Activated naive CD8-positive, alpha-beta T cell treated with anti-CD3 and anti-CD28 coated beads, Interleukin-2, amount 50 U/mL, for 24 hours (primary cell): Measurements from ENCODE around the gene INO80B.
"Not testable (repeated sequence)": the region's sequence is repeated elsewhere in the genome, so short reads cannot be mapped to it uniquely, and the experiment has no call there.

Source experiments
- ATAC-seq: fragments of 150-1000 bp; cut with Tn5 transposase; one replicate; pipeline ENCODE4 v1.10.0; 2021
- DNase-seq: peaks from one replicate; pipeline ENCODE4 v3.0.0; 2021
- H3K27ac Mint-ChIP-seq: one replicate; pipeline ENCODE4 v1.8.0; 2021; ENCODE audit warnings: mild to moderate bottlenecking, mixed read lengths
- H3K27me3 Mint-ChIP-seq: one replicate; pipeline ENCODE4 v1.8.0; 2021; ENCODE audit warnings: mixed read lengths
- H3K36me3 Mint-ChIP-seq: one replicate; pipeline ENCODE4 v1.8.0; 2021; ENCODE audit warnings: low read depth, mixed read lengths
- H3K4me1 Mint-ChIP-seq: one replicate; pipeline ENCODE4 v1.8.0; 2021; ENCODE audit warnings: mixed read lengths
- H3K4me3 Mint-ChIP-seq: one replicate; pipeline ENCODE4 v1.8.0; 2021; ENCODE audit warnings: mild to moderate bottlenecking, moderate library complexity, mixed read lengths
- H3K9me3 Mint-ChIP-seq: one replicate; pipeline ENCODE4 v1.8.0; 2021; ENCODE audit warnings: mixed read lengths

INO80B gene

GRCh38 chr2:74472086-74472944 is 17.4 kb downstream of the INO80B start, which contains the start of gene MRPL53:
Gene MRPL53, minus strand, starts transcription at chr2:74472680. Its CDS starts 20 bp downstream, at chr2:74472660.
- H3K9me3 Mint-ChIP-seq: no peaks in the 10 kb centered on the region
- peaks cover 12% of the 10 kb centered on the region for H3K36me3 Mint-ChIP-seq
- DNase-seq (peak; percentile 96), ATAC-seq (peak; percentile 95)
- peak within 1 kb of the TSS; percentile 97 for H3K27ac Mint-ChIP-seq
- peak within 1 kb of the TSS; percentile 98 for H3K4me3 Mint-ChIP-seq
- peaks cover 27% of the 10 kb centered on the region for H3K4me1 Mint-ChIP-seq
- no peaks in the 10 kb centered on the region for H3K27me3 Mint-ChIP-seq

GRCh38 chr2:74472945-74473258 is 18.0 kb downstream of the INO80B start:
- DNase-seq: no peak
- Mint-ChIP-seq H3K4me3 (peak overlapping the region; percentile 98), H3K27ac (peak overlapping the region; percentile 97), H3K36me3 (peaks cover 15% of the 10 kb centered on the region), H3K4me1 (peaks cover 27% of the 10 kb centered on the region), H3K27me3 (no peaks in the 10 kb centered on the region), H3K9me3 (no peaks in the 10 kb centered on the region)
- no peak for ATAC-seq

DNA sequence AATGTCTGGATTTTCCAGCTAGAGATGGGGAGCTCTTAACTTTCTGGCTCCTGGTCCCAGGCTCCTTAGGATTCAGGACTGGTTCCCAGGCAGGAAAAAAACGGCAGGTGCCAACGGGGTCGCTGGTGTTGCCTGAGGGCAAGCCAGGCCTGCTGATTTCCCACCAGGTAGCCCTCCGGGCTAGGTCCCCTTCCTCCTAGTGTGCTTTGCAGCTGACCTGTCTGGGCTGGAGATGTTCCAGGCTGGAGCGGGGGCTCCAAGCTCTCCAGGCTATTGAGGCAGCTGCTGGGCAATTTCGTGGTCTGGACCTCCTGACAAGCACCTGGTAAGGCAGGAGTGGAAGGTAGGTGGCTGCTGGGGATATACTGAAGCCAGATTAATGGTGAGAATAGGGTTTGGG is 19.6 kb downstream of the INO80B start:
- Mint-ChIP-seq H3K4me1 (peaks cover 29% of the 10 kb centered on the region), H3K27me3 (no peaks in the 10 kb centered on the region), H3K27ac (no peak overlapping the region), H3K36me3 (peaks cover 18% of the 10 kb centered on the region), H3K4me3 (no peak overlapping the region), H3K9me3 (no peaks in the 10 kb centered on the region)
- DNase-seq: no peak
- ATAC-seq: no peak

DNA sequence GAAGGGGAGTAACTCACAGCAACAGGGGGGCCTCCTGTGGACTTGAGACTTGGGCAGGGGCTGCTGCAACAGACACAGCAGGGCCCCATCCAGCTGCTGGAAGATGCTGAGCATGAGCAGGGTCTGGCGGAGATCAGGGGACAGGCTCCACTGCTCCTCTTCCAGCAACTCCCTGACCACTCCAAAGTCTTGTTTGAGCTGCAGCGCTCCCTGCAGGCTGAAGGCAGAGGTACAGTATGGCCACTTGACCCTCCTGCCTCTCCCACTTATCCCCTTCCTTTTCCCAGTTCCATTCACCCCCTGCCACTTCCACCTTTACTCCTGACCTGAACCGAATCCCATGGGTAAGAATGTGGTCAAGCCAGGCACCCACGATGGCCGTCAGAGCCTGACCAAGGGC is 20.0 kb downstream of the INO80B start:
- Mint-ChIP-seq H3K9me3 (no peaks in the 10 kb centered on the region), H3K4me1 (peaks cover 33% of the 10 kb centered on the region), H3K27ac (no peak overlapping the region), H3K36me3 (peaks cover 21% of the 10 kb centered on the region), H3K27me3 (no peaks in the 10 kb centered on the region), H3K4me3 (no peak overlapping the region)
- no peak for ATAC-seq
- no peak for DNase-seq

DNA sequence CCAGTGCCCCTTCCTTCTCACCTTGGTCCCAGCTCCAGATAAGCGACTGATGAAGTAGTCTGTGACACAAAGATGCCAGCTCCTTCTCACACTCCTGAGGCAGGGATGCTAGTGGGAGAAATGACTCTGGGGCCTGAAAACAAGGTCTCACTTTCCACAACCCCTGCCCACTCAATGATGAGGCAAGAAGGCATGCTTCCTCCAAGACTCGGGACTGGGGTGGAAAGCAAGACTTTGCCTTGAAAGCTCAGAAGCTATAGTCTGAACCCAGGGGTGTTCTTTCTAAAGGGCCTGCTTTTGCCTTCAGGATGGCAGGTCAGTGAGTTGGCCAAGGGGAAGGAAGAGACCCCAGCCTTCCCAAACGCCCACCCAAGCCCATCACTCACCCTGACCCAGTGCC is 26.5 kb downstream of the INO80B start:
- DNase-seq (no peak), ATAC-seq (no peak)
- H3K9me3 Mint-ChIP-seq: no peaks in the 10 kb centered on the region
- H3K27ac Mint-ChIP-seq: no peak overlapping the region
- H3K36me3 Mint-ChIP-seq: peaks cover 26% of the 10 kb centered on the region
- H3K27me3 Mint-ChIP-seq: no peaks in the 10 kb centered on the region
- H3K4me1 Mint-ChIP-seq: peaks cover 31% of the 10 kb centered on the region
- peak overlapping the region; percentile 95 for H3K4me3 Mint-ChIP-seq

GRCh38 chr2:74481961-74482800 is 27.3 kb downstream of the INO80B start:
- Mint-ChIP-seq H3K27ac (peak overlapping the region; percentile 96), H3K27me3 (no peaks in the 10 kb centered on the region), H3K4me1 (peaks cover 31% of the 10 kb centered on the region), H3K36me3 (peaks cover 26% of the 10 kb centered on the region), H3K4me3 (peak overlapping the region; percentile 95), H3K9me3 (no peaks in the 10 kb centered on the region)
- peak; percentile 42 for ATAC-seq
- peak; percentile 64 for DNase-seq

DNA sequence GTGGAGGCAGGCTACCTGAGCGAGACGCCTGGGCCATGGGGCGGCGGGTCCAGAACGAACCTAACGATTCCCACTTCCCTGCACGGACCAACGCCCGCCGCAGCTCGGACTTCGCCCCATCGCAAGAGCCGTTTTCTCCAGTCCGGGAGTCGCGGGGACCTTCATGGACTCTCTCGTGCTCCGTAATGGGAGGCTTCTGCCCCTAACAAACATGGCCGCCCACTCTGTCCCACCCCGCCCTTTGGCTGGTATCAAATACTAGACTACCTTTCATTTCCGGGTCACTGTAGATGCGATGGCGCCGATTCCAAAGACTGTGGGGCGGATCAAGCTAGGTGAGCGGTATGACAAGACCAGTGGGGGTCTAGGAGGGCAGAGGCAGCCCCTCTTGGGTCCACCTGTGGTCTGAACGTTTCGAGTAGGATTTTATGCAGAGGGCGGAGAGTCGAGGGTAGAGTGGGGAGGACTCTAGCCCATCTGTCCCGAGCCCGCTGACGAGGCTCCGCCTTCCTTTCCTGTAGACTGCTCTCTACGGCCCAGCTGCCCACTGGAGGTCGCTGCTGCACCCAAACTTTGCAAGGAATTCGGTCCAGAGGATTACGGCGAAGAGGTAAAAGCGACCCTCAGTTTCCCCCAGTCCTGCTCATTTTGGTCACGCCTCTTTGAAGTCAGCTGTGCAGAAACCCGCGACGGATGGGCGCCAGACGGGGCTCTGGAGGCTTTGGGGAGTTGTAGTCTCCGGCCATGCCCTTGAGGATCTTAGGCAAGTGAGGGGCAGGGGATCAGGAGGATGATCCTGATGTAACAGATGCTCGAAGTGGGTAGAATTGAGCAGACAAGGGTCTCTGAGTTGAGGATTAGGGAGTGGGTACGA is 28.2 kb downstream of the INO80B start, which contains the start of the genes CCDC142 and TTC31:
TSS of gene CCDC142 (minus strand) at position 198 of the 874 bp plus-strand sequence. CDS start at position 37, 161 bp downstream.
TSS of gene TTC31 (plus strand) at position 281 of the 874 bp plus-strand sequence. CDS start at position 296, 15 bp downstream.
- H3K4me3 Mint-ChIP-seq: peak within 1 kb of the TSS; percentile 95
- peak; percentile 94 for DNase-seq
- peak within 1 kb of the TSS; percentile 96 for H3K27ac Mint-ChIP-seq
- H3K4me1 Mint-ChIP-seq: peaks cover 31% of the 10 kb centered on the region
- ATAC-seq: peak; percentile 94
- peaks cover 22% of the 10 kb centered on the region for H3K36me3 Mint-ChIP-seq
- H3K9me3 Mint-ChIP-seq: no peaks in the 10 kb centered on the region
- no peaks in the 10 kb centered on the region for H3K27me3 Mint-ChIP-seq

- Mint-ChIP-seq H3K36me3 (peaks cover 24% of the 10 kb centered on the region), H3K4me1 (peaks cover 31% of the 10 kb centered on the region), H3K4me3 (peak overlapping the region; percentile 95), H3K27ac (peak overlapping the region; percentile 96)
- not testable (repeated sequence) for H3K9me3 Mint-ChIP-seq, DNase-seq, ATAC-seq, H3K27me3 Mint-ChIP-seq
Observed at GRCh38 chr2:74483675-74484164, 28.8 kb downstream of the INO80B start.

- peaks cover 12% of the 10 kb centered on the region for H3K4me1 Mint-ChIP-seq
- no peak overlapping the region for H3K4me3 Mint-ChIP-seq
- no peaks in the 10 kb centered on the region for H3K27me3 Mint-ChIP-seq
- peaks cover 16% of the 10 kb centered on the region for H3K36me3 Mint-ChIP-seq
- ATAC-seq (no peak), DNase-seq (no peak)
- no peak overlapping the region for H3K27ac Mint-ChIP-seq
- H3K9me3 Mint-ChIP-seq: no peaks in the 10 kb centered on the region
Observed at GRCh38 chr2:74486141-74486540, 31.3 kb downstream of the INO80B start.

- ATAC-seq (no peak), DNase-seq (no peak)
- Mint-ChIP-seq H3K4me1 (peaks cover 4% of the 10 kb centered on the region), H3K27ac (no peak overlapping the region), H3K36me3 (peaks cover 16% of the 10 kb centered on the region), H3K9me3 (no peaks in the 10 kb centered on the region), H3K27me3 (no peaks in the 10 kb centered on the region), H3K4me3 (no peak overlapping the region)
Observed at GRCh38 chr2:74488643-74489481, 34.0 kb downstream of the INO80B start.

DNA sequence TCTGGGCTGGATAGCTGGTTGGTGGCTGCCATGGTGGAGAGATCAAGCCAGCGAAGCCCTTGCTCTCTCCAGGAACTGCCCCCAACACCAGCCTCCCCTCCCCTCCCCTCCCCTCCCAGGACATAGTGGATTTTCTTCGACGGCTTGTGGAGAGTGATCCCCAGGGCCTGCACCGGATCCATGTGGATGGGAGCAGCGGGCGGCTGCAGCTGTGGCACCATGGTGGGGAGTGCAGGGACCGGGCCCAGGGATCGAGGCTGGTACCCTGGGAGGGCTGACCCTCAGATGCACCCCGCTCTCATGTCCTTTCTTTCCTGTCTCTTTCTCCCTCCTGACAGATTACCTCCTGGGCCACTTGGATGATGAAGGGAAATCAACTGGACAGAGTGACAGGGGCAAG is 35.0 kb downstream of the INO80B start:
- H3K9me3 Mint-ChIP-seq: no peaks in the 10 kb centered on the region
- peaks cover 2% of the 10 kb centered on the region for H3K4me1 Mint-ChIP-seq
- H3K27me3 Mint-ChIP-seq: no peaks in the 10 kb centered on the region
- ATAC-seq (no peak), DNase-seq (no peak)
- H3K36me3 Mint-ChIP-seq: peaks cover 16% of the 10 kb centered on the region
- no peak overlapping the region for H3K4me3 Mint-ChIP-seq
- H3K27ac Mint-ChIP-seq: no peak overlapping the region

DNA sequence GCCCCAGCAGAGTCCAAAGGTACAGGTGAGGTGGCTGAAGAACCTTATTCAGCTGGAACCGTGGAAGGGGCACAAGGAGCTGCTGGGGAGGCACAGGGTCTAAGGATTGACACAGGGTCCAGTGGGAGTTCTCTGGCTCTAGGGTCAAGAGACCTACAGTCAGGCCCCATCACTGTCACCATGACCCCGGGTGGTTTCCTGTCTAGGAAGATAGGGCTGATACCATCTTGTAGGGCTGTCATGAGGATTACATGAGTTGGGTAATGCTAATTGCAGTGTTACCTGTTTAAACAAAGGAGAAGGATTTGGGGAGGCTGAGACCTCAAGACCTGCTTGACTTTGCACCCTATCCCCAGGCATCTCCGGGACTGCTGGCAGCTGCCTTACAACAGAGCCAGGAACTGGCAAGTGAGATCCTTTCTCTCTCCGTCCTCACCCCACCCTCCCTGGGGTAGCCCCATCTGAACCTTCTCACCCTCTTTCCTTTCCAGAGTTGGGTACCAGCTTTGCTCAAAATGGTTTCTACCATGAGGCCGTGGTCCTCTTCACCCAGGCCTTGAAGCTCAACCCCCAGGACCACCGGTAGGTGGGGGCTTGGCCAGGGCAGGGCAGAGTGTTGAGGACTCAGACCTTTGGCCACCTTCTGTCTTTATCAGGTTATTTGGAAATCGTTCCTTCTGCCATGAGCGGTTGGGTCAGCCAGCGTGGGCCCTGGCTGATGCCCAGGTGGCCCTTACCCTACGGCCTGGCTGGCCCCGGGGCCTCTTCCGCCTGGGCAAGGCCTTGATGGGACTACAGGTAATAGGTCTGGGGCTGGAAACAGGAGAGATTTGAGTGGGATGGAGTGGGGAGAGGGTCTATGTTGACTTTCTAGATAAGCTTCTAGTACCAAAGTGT is 37.0 kb downstream of the INO80B start:
- DNase-seq (no peak), ATAC-seq (no peak)
- Mint-ChIP-seq H3K4me3 (no peak overlapping the region), H3K27me3 (no peaks in the 10 kb centered on the region), H3K4me1 (no peaks in the 10 kb centered on the region), H3K36me3 (peaks cover 8% of the 10 kb centered on the region), H3K27ac (no peak overlapping the region), H3K9me3 (no peaks in the 10 kb centered on the region)
